ENCODE results near the gene CEACAM18.

CEACAM18 gene

DNA sequence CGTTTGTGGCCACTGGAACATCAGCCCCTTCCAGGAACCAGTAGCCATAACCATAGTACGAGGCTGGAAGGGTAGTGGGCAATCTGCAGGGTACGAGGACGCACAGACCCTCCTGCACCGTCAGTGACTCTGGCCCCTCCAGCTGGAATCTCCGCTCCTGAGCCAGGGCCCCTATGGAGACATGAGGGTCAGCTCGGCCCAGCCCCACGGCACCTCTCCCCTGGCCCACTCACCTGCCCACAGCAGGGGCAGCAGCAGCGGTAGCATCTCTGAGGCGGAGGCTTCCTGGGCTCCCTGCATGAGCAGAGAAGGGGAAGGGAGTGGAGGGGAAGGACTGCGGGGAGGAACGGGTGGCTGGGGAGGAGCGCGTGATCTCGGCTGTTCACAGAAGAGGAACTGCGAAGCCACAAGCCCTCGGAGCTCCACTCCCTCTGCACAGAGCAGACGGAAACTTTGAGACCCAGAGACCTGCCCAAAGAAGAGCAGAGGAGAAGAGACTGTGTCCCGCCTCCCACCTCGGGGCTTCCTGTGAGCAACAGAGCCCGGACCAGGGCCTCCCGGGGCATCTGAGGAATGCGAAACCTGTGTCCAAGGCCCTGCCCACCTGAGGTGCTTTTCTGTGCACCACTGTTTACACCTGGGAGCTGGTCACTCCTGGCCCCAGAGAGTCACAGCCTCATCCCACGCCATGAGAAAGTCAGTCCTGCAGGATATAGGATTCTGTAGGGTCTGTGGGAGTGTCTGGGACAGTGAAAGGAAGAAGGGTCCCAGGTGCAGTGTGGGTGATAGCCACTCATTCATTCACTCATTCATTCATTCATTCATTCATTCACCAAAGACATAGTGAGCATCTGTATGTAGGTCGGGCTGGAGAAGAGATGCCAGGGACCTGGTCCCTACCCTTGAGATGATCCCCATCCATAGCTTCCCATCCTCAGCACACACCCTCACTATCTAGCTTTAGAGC lies 53.3 kb downstream of the CEACAM18 start, which contains the start of gene SIGLEC6:
SIGLEC6 (minus strand) TSS at position 322 of the 967 bp plus-strand sequence; CDS start at position 300, 22 bp downstream.
- DNase-seq (ENCODE audit: low spot score) = no peak

DNA sequence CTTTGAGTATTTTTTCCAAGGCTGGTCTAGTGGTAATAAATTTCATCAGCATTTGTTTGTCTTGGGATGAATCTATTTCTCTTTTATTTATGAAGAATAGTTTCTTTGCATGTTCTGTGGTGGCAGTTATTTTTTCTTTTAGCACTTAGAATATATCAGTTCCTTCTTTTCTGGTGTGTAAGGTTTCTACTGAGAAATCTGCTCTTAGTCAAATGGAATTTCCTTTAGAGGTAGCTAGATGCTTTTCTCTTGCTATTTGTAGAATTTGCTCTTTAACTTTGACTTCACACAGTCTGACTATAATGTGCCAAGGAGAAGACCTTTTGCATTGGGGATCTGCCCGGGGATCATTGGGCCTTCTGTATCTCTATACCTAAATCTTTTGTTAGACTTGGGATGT lies 57.2 kb downstream of the CEACAM18 start:
- DNase-seq (ENCODE audit: low spot score) = no peak

DNA sequence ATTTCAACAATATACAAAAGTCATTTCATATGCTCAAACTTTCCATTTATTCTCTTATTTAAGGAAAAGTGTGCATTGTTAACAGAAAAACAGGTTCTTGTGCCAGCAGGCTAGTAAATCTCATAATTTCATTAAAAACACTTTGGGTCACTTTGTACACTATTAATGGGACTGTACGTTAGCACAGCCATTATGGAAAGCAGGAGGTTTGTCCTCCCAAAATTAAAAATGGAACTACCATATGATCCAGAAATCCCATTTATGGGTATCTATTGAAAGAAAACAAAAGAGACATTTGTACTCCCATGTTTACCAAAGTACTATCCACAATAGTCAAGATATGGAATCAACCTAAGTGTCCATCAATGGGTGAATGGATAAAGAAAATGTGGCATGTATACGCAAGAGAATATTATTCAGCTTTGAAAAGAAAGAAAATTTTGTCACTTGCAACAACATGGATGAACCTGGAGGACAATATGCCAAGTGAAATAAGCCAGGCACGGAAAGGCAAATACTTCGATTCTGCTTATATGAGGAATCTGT lies 61.6 kb downstream of the CEACAM18 start:
- DNase-seq (ENCODE audit: low spot score) = no peak
